ENCODE results near the gene PRKAG2. TPM values are rescaled to one million over a fixed set of nuclear protein-coding genes. Genes with fewer than 3 reads are reported as not detected.

PRKAG2 gene
- total RNA-seq, 1 donor from 2014 or later, result 17.9 TPM

DNA sequence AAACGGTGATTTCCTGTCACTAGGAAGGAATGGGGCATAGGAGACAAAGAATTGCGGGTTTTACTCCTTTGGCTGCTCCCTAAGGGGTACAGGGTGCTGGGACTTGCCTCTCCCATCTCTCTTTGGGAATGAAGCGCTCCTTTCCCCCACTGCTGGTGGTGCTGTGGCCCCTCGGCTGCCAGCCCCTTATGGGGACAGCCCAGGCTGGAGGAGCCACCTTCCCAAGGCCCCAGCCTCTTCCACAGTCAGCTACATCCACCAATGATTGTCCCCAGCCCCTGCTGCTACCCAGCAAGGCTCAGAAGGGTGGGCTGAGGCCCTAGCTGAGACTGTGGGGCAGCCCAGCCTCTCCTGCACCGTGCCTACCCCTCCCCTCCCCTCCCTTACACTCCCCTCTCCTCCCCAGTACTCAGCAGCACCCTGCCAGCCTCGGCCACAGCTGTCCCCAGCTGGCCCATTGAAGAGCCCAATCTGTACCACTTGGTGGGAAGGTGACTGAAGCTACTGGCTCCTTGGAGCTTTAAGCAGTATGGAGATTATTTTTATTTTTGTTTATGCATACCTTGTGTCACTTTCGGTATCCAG, 19.0 kb downstream of the PRKAG2 start:
- TF ChIP-seq, protein P1, sequence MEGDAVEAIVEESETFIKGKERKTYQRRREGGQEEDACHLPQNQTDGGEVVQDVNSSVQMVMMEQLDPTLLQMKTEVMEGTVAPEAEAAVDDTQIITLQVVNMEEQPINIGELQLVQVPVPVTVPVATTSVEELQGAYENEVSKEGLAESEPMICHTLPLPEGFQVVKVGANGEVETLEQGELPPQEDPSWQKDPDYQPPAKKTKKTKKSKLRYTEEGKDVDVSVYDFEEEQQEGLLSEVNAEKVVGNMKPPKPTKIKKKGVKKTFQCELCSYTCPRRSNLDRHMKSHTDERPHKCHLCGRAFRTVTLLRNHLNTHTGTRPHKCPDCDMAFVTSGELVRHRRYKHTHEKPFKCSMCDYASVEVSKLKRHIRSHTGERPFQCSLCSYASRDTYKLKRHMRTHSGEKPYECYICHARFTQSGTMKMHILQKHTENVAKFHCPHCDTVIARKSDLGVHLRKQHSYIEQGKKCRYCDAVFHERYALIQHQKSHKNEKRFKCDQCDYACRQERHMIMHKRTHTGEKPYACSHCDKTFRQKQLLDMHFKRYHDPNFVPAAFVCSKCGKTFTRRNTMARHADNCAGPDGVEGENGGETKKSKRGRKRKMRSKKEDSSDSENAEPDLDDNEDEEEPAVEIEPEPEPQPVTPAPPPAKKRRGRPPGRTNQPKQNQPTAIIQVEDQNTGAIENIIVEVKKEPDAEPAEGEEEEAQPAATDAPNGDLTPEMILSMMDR (conservative IDR thresholded peaks at IDR 0.05), result no peak
- Mint-ChIP-seq H3K27ac (no peak overlapping the region), H3K4me3 (no peak overlapping the region), H3K27me3 (peaks cover 4% of the 10 kb centered on the region), H3K36me3 (no peaks in the 10 kb centered on the region), H3K4me1 (ENCODE audit: unreplicated experiment) (no peaks in the 10 kb centered on the region), H3K9me3 (no peaks in the 10 kb centered on the region)
- no peak for DNase-seq (ENCODE audit: extremely low spot score, unreplicated experiment)

DNA sequence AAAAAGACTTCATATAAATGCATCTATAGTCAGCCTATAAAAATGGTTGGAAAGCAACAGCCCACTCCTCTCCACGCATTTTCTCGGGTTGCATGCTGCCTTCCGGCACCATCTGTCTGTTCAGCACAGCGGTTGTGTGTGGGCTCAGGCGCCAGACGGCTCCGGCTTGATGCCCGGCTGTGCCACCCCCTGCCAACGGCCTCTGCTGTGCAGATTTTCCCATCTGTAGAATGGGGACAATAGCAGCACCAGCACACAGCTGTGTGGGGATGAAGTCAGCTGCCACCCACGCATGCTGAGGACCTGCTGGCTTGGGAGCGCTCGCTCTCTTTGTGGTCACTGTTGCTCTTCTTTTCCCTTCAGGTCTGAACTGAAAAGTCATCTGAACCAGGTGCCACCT, 19.5 kb downstream of the PRKAG2 start:
- Mint-ChIP-seq H3K9me3 (no peaks in the 10 kb centered on the region), H3K4me1 (ENCODE audit: unreplicated experiment) (peaks cover 4% of the 10 kb centered on the region), H3K27me3 (peaks cover 4% of the 10 kb centered on the region), H3K27ac (no peak overlapping the region), H3K36me3 (no peaks in the 10 kb centered on the region), H3K4me3 (no peak overlapping the region)
- TF ChIP-seq, protein P1 (conservative IDR thresholded peaks at IDR 0.05), result no peak
- no peak for DNase-seq (ENCODE audit: extremely low spot score, unreplicated experiment)

DNA sequence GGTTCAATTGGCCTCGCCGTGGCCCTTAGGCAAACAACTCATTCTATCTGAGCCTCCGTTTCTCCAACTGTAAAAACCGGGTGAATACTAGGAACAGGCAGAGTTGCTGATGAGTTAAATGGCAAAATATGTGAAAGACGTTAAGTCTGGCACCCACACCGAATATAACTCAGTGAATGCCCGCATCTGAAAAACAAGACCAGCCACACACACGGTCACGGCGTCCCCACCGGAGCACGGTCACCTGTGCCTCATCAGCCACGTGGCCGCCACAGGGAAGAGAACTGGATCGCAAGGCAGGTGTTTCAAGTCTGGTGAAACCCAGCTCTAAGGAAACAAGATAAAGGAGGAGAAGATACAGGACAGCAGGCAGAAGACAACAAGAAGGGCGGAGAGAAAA, 20.4 kb downstream of the PRKAG2 start:
- H3K36me3 Mint-ChIP-seq, result no peaks in the 10 kb centered on the region
- H3K4me1 Mint-ChIP-seq (ENCODE audit: unreplicated experiment), result peaks cover 4% of the 10 kb centered on the region
- TF ChIP-seq, protein P1 (conservative IDR thresholded peaks at IDR 0.05), result no peak
- peaks cover 4% of the 10 kb centered on the region for H3K27me3 Mint-ChIP-seq
- no peak for DNase-seq (ENCODE audit: extremely low spot score, unreplicated experiment)
- no peak overlapping the region for H3K27ac Mint-ChIP-seq
- H3K4me3 Mint-ChIP-seq, result no peak overlapping the region
- no peaks in the 10 kb centered on the region for H3K9me3 Mint-ChIP-seq

DNA sequence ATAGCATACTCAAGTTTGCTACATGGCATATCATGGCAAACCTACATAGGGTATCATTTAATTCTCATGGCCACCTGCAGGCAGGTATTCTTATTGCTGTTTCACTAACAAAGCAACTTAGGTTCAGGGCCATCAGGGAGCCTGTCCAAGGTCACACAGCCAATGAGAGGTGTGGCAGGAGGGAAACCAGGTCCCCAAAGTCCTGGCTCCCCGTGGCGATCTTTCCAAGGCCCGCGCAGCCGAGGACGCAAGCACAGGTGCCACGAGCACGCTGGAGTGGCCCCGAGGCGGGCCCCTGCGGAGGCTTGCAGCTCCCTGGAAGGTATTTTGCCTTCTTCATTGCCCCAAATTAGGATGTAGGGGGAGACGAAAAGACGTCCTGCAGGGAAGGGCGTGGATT, 20.8 kb downstream of the PRKAG2 start:
- no peaks in the 10 kb centered on the region for H3K9me3 Mint-ChIP-seq
- H3K36me3 Mint-ChIP-seq, result no peaks in the 10 kb centered on the region
- no peak overlapping the region for H3K27ac Mint-ChIP-seq

DNA sequence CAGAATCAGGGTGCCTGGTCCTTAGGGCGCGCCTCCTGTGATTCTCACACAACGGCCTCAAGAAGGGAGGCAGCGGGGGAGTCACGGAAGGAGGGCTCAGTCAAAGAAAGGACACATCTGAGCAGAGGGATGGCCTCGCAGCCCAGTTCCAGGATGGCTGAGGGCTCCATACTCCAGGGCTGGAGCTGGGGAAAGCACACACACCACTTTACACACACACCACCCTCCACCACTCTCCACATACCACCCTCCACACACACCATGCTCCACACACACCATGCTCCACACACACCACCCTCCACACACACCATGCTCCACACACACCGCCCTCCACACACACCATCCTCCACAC, 22.2 kb downstream of the PRKAG2 start:
- Mint-ChIP-seq H3K4me3 (no peak overlapping the region), H3K27ac (no peak overlapping the region), H3K27me3 (peaks cover 4% of the 10 kb centered on the region), H3K36me3 (no peaks in the 10 kb centered on the region), H3K4me1 (ENCODE audit: unreplicated experiment) (peaks cover 8% of the 10 kb centered on the region), H3K9me3 (no peaks in the 10 kb centered on the region)
- TF ChIP-seq, protein P1 (conservative IDR thresholded peaks at IDR 0.05), result no peak
- no peak for DNase-seq (ENCODE audit: extremely low spot score, unreplicated experiment)

More for the DNA sequence above, 20.8 kb downstream of the PRKAG2 start:
- H3K27me3 Mint-ChIP-seq, result peaks cover 4% of the 10 kb centered on the region
- H3K4me1 Mint-ChIP-seq (ENCODE audit: unreplicated experiment), result peaks cover 4% of the 10 kb centered on the region
- no peak for DNase-seq (ENCODE audit: extremely low spot score, unreplicated experiment)
- no peak overlapping the region for H3K4me3 Mint-ChIP-seq
- TF ChIP-seq, protein P1 (conservative IDR thresholded peaks at IDR 0.05), result peak; percentile 35

Measured in type B pancreatic cell (in vitro differentiated cells).